ENCODE measurements around the gene GUCA2B.

The GUCA2B gene

DNA sequence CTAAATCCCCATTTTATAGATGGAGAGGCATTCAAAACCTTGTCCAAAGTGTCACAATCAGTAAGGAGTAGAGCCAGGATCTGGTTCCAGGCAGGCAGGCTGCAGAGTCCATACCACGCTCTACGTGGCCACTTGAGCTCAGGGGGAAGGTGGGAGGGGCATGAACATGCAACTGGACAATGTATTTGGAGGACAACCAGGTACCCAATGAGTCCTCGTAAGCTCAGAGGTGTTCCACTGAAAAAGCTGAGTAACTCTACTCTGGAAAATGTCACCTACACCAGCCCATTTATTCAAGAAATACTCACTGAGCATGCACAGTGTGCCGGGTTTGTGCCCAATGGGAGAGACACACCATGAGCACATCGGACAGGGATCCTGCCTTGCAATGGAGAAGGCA, 11.2 kb upstream of the GUCA2B start:
- FAIRE-seq (no peak), DNase-seq (ENCODE audit: extremely low spot score, insufficient read length, low read depth) (no peak)

DNA sequence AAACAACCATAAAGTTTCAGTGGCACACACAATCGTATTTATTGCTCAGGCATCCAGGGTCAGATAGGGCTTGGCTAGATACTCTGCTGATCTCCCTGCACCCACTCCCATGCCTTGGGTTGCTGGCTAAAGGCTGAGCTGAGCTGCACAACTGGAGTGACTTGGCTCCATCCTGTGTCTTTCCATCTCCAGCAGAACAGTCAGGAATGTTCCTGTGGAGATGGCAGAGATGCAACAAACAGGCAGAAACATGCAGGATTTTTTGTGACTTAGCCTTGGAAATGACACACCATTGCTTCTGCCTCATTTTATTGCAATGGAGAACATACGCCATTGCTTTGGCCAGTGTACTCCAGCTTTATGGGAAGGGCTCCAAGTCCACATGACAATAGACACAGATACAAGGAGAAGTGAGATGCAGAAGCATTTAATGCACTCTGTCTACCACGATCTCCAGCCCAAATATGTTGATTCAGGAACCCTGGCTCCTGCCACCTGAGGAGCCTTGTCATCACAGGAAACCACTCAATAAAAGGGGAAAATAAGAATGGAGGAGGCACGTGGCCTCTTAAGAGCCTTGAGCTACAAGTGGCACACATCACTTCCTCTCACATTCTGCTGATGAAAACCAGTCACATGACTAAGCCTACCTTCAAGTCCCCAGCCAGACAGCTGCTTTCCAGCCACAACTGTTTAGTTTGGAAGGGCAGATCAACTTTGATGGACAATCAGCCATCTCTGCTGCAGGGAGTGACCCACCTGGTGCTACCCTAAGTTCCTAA, 10.1 kb upstream of the GUCA2B start:
- FAIRE-seq (no peak), DNase-seq (ENCODE audit: extremely low spot score, insufficient read length, low read depth) (no peak)

DNA sequence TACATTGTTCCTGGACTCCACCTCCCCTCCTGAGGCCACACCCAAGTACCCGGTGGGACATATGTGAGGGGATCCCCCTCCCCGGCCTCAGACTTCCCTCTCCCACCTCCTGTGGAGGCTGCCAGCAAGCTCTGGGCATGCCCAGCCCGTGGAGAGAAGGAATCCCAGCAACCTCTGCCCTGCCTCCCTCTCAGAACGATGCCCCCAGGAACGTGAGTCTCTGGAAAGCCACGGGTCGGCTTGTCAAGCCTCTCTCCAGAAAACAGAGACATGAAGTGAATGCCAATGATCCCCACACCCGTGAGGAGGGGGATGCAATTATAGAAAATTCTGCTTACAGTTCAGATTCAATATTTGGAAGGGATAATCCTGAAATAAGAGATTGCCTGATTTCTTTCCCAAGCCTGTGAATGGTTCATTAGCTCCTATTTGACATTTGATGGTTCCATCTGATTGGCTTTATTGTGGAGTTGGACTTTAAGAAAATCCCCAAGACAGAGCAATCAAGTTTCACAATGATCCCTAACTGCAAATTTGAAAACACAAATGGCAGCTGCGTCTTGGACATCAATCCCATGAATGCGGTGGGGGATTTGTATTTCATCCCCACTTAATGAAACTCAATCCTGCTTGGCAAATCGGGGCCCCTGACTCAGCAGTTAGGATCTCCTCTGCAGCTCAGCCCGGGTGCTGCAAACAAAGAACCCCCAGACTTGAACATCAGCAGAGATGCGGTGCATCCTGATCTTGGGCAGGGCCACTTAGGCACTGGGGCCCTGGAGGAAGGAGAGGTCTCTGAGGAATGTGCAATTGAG, 9.1 kb upstream of the GUCA2B start:
- no peak for DNase-seq (ENCODE audit: extremely low spot score, insufficient read length, low read depth)
- no peak for FAIRE-seq

DNA sequence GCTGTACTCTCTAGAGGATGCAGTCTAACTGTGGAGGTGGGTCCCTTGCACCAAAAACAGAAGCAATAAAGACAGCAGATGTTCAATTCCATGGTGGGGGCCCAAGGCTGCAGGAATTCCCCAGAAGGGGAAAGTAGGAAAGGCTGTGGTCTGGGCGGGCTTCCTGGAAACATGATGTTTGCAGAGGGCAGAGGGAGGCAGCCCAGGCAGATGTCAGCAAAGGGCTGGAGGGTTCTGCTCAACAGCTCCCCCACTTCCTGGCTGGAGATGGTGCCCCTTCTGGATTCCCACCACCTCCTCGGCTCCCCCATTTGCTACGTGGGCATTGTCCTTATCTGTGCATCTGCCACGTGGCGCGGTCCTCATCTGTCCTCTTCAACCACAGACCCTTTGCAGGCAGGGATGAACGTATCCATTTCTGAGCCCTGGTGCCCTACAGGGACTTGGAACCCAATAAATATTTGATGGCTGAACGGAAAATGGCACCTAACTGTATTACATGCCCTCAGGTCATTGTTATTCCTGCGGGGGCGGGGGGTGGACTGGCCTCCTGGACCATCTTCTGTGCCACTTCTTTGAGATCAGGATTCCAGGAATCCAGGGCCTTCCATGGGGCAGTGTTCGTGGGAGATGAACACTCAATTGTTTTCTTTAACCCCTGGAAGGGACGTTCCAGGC, 8.4 kb upstream of the GUCA2B start:
- no peak for FAIRE-seq
- no peak for DNase-seq (ENCODE audit: extremely low spot score, insufficient read length, low read depth)

DNA sequence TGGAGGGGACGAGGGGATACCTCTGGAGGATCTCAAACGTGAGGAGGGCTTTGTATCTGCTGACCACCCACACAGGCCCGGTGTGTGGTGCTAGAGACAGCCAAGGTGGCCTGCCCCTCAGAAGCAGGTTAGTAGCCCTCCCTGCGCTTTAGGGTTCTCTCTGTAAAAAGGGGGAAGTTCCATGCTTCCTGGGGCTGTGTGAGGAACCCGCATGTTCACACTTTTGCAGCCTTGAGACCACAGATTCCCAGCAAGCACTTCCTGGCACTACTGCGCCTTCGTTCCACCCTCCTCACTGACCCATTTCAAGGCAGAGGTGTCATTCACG, 7.9 kb upstream of the GUCA2B start:
- FAIRE-seq: no peak

DNA sequence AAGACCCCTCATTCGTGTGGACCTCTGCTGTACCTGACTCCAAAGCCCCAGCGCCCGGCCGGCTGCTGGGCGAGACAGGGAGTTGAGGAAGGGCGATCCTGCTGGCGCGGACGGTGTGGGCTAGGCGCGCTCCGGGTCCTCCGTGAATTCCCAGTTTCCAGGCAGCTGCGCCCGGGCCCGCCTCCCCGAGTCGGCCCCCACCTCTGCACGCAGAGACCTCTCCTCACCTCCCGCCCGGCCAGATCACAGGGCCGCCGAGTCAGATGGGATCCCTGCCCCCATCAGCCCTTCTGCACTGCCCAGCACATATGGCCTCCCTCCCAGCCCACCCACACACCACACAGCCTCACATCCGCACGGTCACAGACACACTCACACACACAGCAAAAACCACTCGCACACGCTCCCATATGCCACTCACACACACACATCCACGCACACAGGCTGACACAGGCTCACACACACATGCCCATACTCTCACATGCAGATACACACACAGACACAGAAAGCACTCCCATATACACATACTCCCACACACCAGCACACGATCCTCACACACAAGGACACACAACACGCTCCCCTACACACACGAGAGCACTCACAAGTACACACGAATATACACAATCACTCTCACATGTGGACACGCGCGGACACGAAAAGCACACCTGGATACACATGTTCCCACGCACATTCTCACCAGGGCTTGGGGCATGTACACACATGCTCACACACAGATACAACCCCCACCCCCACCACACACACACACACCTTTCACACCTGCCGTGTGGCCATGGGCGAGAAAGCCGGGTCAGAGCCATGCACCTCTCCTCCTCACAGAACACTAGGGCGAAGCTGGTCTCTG, 7.2 kb upstream of the GUCA2B start:
- FAIRE-seq (no peak), DNase-seq (ENCODE audit: extremely low spot score, insufficient read length, low read depth) (no peak)

More for the DNA sequence above, 7.9 kb upstream of the GUCA2B start:
- no peak for DNase-seq (ENCODE audit: extremely low spot score, insufficient read length, low read depth)

DNA sequence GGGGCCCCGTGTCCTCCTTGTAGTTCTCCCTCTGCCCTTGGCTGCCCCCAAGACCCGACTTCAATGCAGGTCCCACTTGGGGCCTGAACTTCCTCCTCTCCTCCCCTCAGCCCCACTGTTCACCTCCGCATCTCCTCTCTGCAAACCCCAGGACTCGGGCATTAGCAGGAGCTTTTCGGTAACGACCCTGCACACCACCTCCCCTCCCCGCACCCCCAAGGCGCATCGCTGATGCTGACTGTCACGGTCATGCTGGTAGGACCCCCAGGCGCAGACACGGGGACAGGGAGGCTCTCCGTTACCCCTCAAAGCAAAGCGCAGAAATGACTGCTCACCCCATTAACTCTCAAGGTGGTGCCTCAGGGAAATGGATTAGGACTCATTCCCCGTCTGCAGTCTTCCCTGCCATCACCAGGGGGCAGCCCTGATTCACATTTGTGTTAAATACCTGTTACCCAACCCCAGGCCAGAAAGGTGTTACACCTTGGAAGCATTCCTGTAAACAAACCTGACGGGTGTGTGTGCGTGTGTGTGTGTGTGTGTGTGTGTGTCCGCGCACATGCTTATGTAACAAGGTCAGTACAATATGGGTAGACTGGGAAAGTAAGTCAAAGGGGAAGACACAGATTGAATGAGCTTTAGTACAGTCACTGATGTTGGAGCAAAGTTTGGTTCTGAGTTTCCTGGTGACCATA, 6.4 kb upstream of the GUCA2B start:
- peak; percentile 76 for FAIRE-seq
- DNase-seq (ENCODE audit: extremely low spot score, insufficient read length, low read depth): peak; percentile 64

DNA sequence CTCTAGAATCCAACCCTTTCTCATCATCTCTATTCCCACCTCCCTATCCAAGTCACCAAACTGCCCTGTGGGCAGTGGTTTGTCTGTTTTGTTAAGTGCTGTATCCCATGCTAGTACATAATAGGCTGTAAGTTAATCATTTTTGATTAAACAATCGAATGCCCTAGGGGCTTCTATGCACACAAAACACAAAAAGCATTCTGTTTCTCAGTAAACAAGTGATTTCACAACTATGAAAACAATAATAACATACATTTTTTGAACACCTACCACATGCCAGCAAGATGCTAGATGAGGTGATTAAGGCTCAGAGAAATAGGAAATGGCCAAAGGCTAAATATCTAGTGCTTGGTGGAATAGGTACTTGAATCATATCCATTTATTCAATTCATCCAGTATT, 5.0 kb upstream of the GUCA2B start:
- DNase-seq (ENCODE audit: extremely low spot score, insufficient read length, low read depth): no peak
- FAIRE-seq: no peak

DNA sequence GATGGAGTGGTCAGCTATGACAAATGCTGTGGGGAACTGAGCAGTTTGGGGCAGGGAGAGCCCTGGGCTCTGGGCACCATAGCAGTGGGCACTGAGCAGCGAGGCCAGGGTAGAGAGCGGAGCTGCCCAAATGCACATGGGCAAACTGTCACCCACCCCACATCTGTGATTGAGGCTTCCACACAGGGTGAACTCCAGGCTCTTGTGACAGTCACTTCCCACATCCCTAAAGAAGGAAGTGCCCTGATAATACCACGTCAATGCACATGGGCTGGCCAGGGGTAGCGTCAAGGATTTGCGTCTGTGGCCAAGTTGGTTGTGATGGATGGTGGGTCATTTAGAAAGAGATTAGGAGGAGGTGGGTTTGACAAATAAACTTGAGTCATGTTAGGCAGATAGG, 2.6 kb upstream of the GUCA2B start:
- no peak for FAIRE-seq
- DNase-seq (ENCODE audit: extremely low spot score, insufficient read length, low read depth): no peak

DNA sequence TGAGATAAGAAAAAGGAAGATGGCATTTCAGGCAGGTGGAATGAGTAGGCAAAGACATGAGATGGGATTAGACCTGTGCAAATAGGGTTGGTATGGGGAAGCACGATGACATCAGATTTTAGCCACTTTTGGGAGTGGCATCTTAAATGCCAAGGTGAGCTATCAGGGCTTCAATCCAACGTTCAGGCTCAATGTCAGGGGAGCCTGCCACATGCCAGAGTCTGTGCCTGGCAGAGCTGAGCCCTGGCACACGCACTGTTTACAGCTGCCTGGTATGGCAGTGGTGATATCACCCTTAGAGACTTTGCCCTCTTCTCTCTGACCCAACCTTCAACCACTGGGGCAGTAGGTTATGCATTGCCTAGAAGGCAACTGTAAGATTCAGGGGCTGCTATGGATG, 1.1 kb upstream of the GUCA2B start:
- FAIRE-seq: no peak
- DNase-seq (ENCODE audit: extremely low spot score, insufficient read length, low read depth): no peak

DNA sequence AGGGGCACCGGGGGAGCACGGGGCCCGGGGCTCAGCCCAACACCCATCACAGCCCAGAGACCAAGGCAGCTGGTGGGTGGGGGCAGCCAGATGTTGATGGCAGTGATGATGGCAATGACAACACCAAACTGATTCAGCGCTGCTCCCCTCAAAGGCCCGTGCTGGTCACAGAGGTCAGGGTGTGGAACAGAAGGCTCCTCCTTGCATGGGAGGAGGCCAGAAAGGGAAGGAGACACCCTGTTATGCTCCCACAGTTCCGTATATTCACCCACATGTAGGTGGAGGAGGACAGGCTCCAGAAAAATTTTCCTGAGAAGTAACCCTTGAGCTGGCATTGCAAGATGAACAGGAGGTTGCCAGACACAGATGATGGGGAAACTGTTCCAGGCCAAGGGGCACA, 414 bp downstream of the GUCA2B start:
- no peak for DNase-seq (ENCODE audit: extremely low spot score, insufficient read length, low read depth)
- no peak for FAIRE-seq

DNA sequence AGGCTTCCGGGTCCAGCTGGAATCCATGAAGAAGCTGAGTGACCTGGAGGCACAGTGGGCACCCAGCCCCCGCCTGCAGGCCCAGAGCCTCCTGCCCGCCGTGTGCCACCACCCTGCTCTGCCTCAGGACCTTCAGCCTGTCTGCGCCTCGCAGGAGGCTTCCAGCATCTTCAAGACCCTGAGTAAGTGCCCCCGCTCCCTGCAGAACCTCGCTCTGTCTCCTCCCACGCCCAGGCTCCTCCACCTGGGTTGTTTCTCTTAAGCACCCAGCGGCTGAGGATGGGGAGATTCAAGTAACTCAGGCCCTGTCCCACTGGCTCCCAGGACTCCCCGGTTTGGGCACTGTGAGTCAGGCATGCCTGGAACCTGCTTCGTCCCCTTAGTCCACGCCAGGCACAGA, 1.5 kb downstream of the GUCA2B start:
- FAIRE-seq (no peak), DNase-seq (ENCODE audit: extremely low spot score, insufficient read length, low read depth) (no peak)

DNA sequence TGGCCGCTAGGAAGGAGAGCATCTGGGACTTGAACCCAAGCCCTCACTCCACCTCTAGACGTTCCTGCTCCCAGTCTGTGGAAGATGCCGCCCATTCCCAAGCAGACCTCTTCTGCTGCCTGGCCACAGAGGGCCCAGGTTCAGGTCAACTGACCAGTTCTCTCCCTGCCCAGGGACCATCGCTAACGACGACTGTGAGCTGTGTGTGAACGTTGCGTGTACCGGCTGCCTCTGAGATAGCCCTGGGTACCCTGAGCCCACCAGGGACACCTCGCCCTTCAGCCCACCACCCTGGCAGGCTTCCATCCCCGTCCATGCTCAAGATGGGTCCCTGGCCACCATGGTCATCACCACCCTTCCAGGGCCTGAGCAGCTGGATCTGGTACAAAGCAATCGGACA, 2.2 kb downstream of the GUCA2B start:
- DNase-seq (ENCODE audit: extremely low spot score, insufficient read length, low read depth) (no peak), FAIRE-seq (no peak)

DNA sequence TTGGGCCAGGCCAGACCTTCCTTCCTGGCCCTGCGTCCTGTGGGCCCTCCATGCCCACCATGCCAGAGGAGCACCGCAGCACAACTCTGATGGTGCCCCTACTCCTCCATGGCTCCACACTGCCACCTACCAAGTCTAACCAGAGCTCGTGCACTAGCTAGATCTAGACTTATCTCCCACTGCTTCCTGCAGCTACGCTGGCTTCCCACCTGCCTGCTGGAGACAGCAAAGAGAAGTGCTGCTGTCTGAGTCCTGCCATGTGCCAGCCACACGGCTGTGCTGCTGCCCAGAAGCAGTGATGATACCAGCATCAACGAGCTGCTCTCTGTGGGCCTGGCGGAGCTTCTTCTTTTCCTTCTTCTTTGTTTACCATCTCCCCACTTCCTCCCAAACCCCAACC, 4.5 kb downstream of the GUCA2B start:
- FAIRE-seq (no peak), DNase-seq (ENCODE audit: extremely low spot score, insufficient read length, low read depth) (no peak)

DNA sequence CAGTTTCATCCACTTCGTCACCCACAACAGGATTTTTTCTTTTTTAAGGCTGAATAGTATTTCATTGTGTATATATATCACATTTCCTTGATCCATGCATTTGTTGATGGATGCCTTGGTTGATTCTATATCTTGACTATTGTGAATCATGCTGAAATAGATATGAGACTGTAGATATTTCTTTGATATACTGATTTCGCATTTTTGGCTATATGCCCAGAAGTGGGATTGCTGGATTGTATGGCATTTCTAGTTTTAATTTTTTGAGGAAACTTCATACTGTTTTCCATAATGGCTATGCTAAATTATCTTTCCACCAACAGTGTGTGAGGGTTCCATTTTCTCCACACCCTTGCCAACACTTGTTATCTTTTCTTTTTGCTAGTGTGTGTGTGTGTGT, 5.0 kb downstream of the GUCA2B start:
- no peak for FAIRE-seq
- DNase-seq (ENCODE audit: extremely low spot score, insufficient read length, low read depth): no peak

DNA sequence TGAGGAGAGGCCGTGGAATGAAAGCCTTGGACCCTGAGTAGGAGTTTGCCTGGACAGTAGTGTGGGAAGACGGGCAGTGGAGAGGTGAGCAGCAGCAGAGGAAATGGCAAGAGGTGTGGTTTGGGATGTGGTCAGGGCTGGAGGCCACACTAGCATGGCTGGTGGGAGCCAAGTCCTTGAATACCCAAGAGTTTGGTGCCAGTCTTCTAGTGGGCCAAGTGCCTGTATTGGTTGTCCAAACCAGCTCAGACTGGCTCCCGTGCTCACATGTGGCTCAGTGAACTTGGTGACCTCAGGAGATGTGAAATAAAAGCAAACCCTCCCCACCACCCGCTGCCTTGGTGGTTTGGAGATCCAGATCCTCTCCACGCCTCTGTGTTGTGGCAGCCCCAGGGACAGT, 9.0 kb downstream of the GUCA2B start:
- FAIRE-seq (no peak), DNase-seq (ENCODE audit: extremely low spot score, insufficient read length, low read depth) (no peak)

DNA sequence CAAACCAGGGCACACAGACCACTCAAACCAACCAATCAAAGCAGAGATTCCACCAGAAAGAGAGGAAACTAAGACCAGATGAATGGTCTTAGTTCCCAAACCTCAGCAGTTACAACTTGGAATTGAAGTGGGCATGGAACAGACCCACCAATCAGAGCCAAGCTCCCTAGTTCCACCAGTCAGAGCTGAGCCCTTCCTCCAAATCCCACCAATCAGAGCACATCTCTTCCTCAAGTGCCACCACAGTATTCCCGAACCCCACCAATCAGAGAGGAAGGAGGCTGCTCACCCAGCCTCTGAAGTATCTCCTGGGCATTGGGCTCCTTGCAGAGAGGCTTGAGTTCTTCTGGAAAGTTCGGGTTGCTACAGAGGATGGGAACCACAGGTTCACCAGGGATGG, 9.9 kb downstream of the GUCA2B start:
- FAIRE-seq: no peak
- no peak for DNase-seq (ENCODE audit: extremely low spot score, insufficient read length, low read depth)

DNA sequence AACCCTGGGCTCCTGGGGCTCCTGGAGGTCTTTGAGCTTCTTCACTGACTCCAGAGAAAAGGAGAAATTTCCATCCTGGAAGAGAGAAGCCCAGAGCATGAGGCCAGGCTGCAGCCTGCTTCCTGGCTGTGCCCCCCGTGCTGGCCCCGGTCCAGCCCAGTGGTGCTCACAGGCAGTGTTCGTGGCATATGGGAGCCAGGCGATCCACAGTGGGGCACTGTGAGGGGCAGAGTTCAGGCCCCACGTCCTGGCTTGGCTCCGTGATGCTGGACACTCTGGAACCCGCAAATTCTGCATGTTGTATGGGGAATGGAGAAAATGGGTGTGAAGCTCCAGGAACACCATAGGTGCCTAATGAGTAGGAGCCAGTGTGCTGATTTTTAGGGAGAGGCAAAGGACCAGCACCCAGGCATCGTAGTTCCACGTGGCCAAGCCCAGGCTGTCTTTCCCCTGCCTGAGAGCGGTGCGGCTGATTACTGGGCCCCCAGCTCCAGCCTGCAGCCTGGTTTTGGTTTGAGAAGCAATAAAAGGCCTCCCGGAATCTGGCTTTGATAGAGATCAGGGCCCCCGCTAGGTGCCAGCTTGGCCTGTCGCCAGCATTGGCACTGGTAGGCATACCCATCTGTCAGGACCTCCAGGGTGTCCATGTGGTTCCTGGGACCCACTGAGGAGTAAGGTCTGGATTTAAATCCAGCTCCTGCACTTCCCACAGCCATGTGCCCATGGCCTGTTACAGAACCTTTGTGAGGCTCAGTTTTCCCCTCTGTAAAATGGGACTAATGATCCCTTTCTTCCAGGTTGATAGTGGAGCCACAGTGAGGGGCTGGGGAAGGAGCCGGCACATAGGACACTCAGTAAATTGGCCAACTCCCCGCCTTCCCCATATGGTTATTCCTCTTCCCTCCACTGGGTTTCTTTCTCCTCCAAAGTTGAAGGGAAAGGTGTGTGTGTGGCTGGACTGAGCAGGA, 10.6 kb downstream of the GUCA2B start:
- FAIRE-seq: no peak
- no peak for DNase-seq (ENCODE audit: extremely low spot score, insufficient read length, low read depth)

Data from GM18507 (cell line).